ENCODE data around the gene CAPN8. TPM values are rescaled to one million over a fixed set of nuclear protein-coding genes. Genes with fewer than 3 reads are reported as not detected.

Gene CAPN8
- total RNA-seq, 1 experiment from 2014 or later = 0.54 TPM

DNA sequence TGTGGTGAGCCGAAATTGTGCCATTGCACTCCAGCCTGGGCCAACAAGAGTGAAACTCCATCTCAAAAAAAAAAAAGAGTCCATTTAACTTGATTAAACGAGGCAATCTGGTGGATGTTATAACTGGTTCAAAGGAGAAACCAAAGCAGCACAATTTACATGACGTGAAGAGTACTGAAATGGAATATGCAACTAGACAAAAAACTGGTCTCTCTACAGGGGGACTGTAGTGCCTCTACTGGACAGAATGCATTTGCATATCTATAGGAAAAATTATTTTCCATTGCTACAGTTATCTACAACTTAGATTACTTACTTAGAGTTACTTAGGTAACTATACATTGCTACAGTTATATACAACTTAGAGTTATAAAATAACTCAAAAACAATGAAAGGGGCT, 44.1 kb upstream of the CAPN8 start:
- Histone ChIP-seq H3K9me2 (ENCODE audit: insufficient read depth) (no peaks in the 10 kb centered on the region), H3K36me3 (ENCODE audit: control insufficient read depth in 1 of 2, insufficient read depth in 2 of 2, low read length in 2 of 2) (no peaks in the 10 kb centered on the region), H3K27ac (ENCODE audit: low read depth, low read length) (peak overlapping the region; percentile 84; the same call in 1 of the 2 replicates), H3K4me3 (replicated peaks in 1 of 2; ENCODE audit: low read depth in 1 of 2, low read length in 2 of 2) (no peak overlapping the region), H3K79me2 (ENCODE audit: insufficient read depth, low read length) (peaks cover 28% of the 10 kb centered on the region), H3K4me1 (ENCODE audit: control insufficient read depth in 1 of 2, insufficient read depth in 2 of 2, low read length in 2 of 2) (peaks cover 55 to 87% of the 10 kb centered on the region in 2 experiments), H3K9ac (ENCODE audit: low read length) (no peak overlapping the region), H3K4me2 (ENCODE audit: low read length) (peak overlapping the region; percentile 22; the same call in 1 of the 2 replicates), H2AFZ (ENCODE audit: low read depth, low read length, poor library complexity, severe bottlenecking) (no peak overlapping the region), H3K9me3 (ENCODE audit: control insufficient read depth in 1 of 2, insufficient read depth in 1 of 2, low read depth in 1 of 2, low read length in 2 of 2) (no peaks in the 10 kb centered on the region), H3K27me3 (ENCODE audit: insufficient read depth, low read length) (no peaks in the 10 kb centered on the region), H4K20me1 (ENCODE audit: insufficient read depth) (no peaks in the 10 kb centered on the region)
- intact Hi-C loops (cut with micrococcal nuclease) = no loop called here
- ChIA-PET CTCF (interaction anchor here (1.3 to 2.5 kb wide), 2 partner anchors 11 to 40 kb away, joined by 3 to 11 read pairs; no protein-coding TSS in a partner anchor), RAD21 (ENCODE audit: low non-redundant PET in 1 of 2, low total read pairs in 2 of 2, uncharacterized antibody in 2 of 2, unreplicated experiment in 2 of 2) (no interaction called here), POLR2A (interaction anchor here (1.2 kb wide), 1 partner anchor 8 kb away, joined by 3 read pairs; no protein-coding TSS in a partner anchor)
- BruUV-seq (replicated peaks) = no TSS peak
- ATAC-seq (no peak), DNase-seq (ENCODE audit: low read depth, low spot score) (no peak)
- TF ChIP-seq TCF7L2 (IDR thresholded peaks at IDR 0.05; ENCODE audit: borderline replicate concordance, extremely low read depth, insufficient read depth, insufficient read length) (no peak), CTCF (IDR thresholded peaks at IDR 0.05 in 2 of 3, conservative IDR thresholded peaks at IDR 0.05 in 1 of 3; ENCODE audit: borderline replicate concordance in 1 of 3, insufficient read depth in 1 of 3, low read depth in 2 of 3, low read length in 2 of 3) (peak in 2 of 3 experiments; percentile 59 to 64; a peak in 4 of 6 replicates)

DNA sequence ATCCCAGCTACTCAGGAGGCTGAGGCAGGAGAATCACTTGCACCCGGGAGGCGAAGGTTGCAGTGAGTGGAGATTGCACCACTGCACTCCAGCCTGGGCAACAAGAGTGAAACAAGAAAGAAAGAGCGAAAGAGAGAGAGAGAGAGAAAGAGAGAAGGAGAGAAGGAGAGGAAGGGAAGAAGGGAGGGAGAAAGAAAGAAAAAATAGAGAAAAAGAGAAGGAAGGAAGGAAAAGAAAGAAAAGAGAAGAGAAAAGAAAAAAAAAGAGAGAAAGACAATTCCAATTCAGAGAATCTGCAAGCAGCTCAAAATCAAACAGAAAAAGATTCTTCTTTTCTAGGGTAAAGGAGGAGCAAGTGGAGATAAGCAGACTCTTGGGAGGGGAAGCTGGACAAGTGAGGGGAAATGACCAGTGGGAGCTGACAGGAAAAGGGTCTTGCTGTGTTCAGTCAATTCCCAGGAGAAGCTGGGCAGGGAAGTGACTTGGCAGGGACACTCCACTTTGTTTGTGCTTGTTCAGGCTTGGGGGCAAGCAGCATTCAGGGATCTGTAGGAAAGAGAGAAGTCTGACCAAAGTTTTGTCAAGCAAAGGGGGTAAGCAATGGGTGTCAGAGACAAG, 43.3 kb upstream of the CAPN8 start:
- DNase-seq (ENCODE audit: low read depth, low spot score) (no peak), ATAC-seq (no peak)
- H2AFZ ChIP-seq (ENCODE audit: low read depth, low read length, poor library complexity, severe bottlenecking) = no peak overlapping the region
- no peak overlapping the region for H3K4me3 ChIP-seq (replicated peaks in 1 of 2; ENCODE audit: low read depth in 1 of 2, low read length in 2 of 2)
- H3K9me2 ChIP-seq (ENCODE audit: insufficient read depth) = no peaks in the 10 kb centered on the region
- intact Hi-C loops (cut with micrococcal nuclease) = no loop called here
- H3K36me3 ChIP-seq (ENCODE audit: control insufficient read depth in 1 of 2, insufficient read depth in 2 of 2, low read length in 2 of 2) = no peaks in the 10 kb centered on the region
- CTCF ChIA-PET = interaction anchor here (2.0 to 2.5 kb wide), 3 partner anchors 10 to 40 kb away, joined by 5 to 15 read pairs (median 11); no protein-coding TSS in a partner anchor
- RAD21 ChIA-PET (ENCODE audit: low non-redundant PET in 1 of 2, low total read pairs in 2 of 2, uncharacterized antibody in 2 of 2, unreplicated experiment in 2 of 2) = interaction anchor here in 1 of 2 experiments (1.0 kb wide), 1 partner anchor 40 kb away, joined by 3 read pairs; no protein-coding TSS in a partner anchor
- TF ChIP-seq ZNF274 (IDR thresholded peaks at IDR 0.05; ENCODE audit: low read depth, low read length) = no peak
- TF ChIP-seq EGR1 (IDR thresholded peaks at IDR 0.05; ENCODE audit: low read depth) = no peak
- TF ChIP-seq, protein P1, sequence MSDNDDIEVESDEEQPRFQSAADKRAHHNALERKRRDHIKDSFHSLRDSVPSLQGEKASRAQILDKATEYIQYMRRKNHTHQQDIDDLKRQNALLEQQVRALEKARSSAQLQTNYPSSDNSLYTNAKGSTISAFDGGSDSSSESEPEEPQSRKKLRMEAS (IDR thresholded peaks at IDR 0.05) = no peak
- no peak for TF ChIP-seq SRF (IDR thresholded peaks at IDR 0.05; ENCODE audit: low read depth)
- TF ChIP-seq CEBPB (IDR thresholded peaks at IDR 0.05; ENCODE audit: low read depth) = no peak
- H3K9me3 ChIP-seq (ENCODE audit: control insufficient read depth in 1 of 2, insufficient read depth in 1 of 2, low read depth in 1 of 2, low read length in 2 of 2) = no peaks in the 10 kb centered on the region
- H4K20me1 ChIP-seq (ENCODE audit: insufficient read depth) = no peaks in the 10 kb centered on the region
- H3K9ac ChIP-seq (ENCODE audit: low read length) = peak overlapping the region; percentile 70
- H3K79me2 ChIP-seq (ENCODE audit: insufficient read depth, low read length) = peaks cover 20% of the 10 kb centered on the region
- H3K27me3 ChIP-seq (ENCODE audit: insufficient read depth, low read length) = no peaks in the 10 kb centered on the region
- POLR2A ChIA-PET = no interaction called here
- no TSS peak for BruUV-seq (replicated peaks)
- peak overlapping the region; percentile 83 for H3K4me2 ChIP-seq (ENCODE audit: low read length)
- peaks cover 46 to 85% of the 10 kb centered on the region in 2 experiments for H3K4me1 ChIP-seq (ENCODE audit: control insufficient read depth in 1 of 2, insufficient read depth in 2 of 2, low read length in 2 of 2)
- peak overlapping the region; percentile 84 for H3K27ac ChIP-seq (ENCODE audit: low read depth, low read length)
